MM.1S (cell line): Measurements from ENCODE around the gene HPS4.
A peak's percentile ranks its signal among the peaks of the same experiment; 100 is the strongest.

Experiments used
- DNase-seq: peaks from one replicate; pipeline ENCODE4 v3.0.0-alpha.2; 2015
- H2AFZ ChIP-seq: fragments of 300-600 bp; sonication (generic); 2 replicates; pipeline ENCODE4 v1.6.0; 2016; ENCODE audit warnings: antibody characterized with exemption, low read length
- H3F3A ChIP-seq: fragments of 300-600 bp; sonication (generic); 2 replicates; pipeline ENCODE4 v1.6.1; 2016; ENCODE audit warnings: mild to moderate bottlenecking, antibody characterized with exemption, low read length, moderate library complexity, mixed read lengths; ENCODE audit not compliant: insufficient read depth
- H3K27ac ChIP-seq: fragments of 300-600 bp; sonication (generic); 2 replicates; pipeline ENCODE4 v1.5.1; 2016; ENCODE audit warnings: mild to moderate bottlenecking, low read length
- H3K27me3 ChIP-seq: fragments of 300-600 bp; sonication (generic); replicated peaks from 2 replicates; pipeline ENCODE4 v1.6.0; 2016; ENCODE audit warnings: low read length; ENCODE audit not compliant: insufficient read depth
- H3K36me3 ChIP-seq: fragments of 300-600 bp; sonication (generic); replicated peaks from 2 replicates; pipeline ENCODE4 v1.6.1; 2016; ENCODE audit warnings: mild to moderate bottlenecking, low read length, mixed read lengths; ENCODE audit not compliant: insufficient read depth
- H3K4me1 ChIP-seq: fragments of 300-600 bp; sonication (generic); 2 replicates; pipeline ENCODE4 v1.6.1; 2016; ENCODE audit warnings: low read length, mixed read lengths
- H3K4me2 ChIP-seq: fragments of 300-600 bp; sonication (generic); 2 replicates; pipeline ENCODE4 v1.6.0; 2016; ENCODE audit warnings: low read depth, low read length
- H3K4me3 ChIP-seq: fragments of 300-600 bp; sonication (generic); 2 replicates; pipeline ENCODE4 v1.5.1; 2016; ENCODE audit warnings: low read length, mixed read lengths
- H3K79me2 ChIP-seq: fragments of 300-600 bp; sonication (generic); 2 replicates; pipeline ENCODE4 v1.6.1; 2016; ENCODE audit warnings: mixed run types, low read length, mixed read lengths
- H3K9ac ChIP-seq: fragments of 300-600 bp; sonication (generic); 2 replicates; pipeline ENCODE4 v1.6.1; 2016; ENCODE audit warnings: low read length, mixed read lengths
- H3K9me2 ChIP-seq: fragments of 300-600 bp; sonication (generic); replicated peaks from 2 replicates; pipeline ENCODE4 v1.6.1; 2016; ENCODE audit warnings: mild to moderate bottlenecking, low read length, mixed read lengths; ENCODE audit not compliant: insufficient read depth
- H3K9me3 ChIP-seq: fragments of 300-600 bp; sonication (generic); replicated peaks from 2 replicates; pipeline ENCODE4 v1.6.1; 2016; ENCODE audit warnings: mild to moderate bottlenecking, low read length, mixed read lengths; ENCODE audit not compliant: insufficient read depth
- H4K20me1 ChIP-seq: fragments of 300-600 bp; sonication (generic); 2 replicates; pipeline ENCODE4 v1.6.1; 2016; ENCODE audit warnings: mild to moderate bottlenecking, low read length, moderate library complexity, mixed read lengths; ENCODE audit not compliant: insufficient read depth
- CTCF ChIP-seq: fragments of 300-600 bp; sonication (generic); IDR thresholded peaks from 2 replicates; pipeline ENCODE4 v1.5.1; 2016; ENCODE audit warnings: antibody characterized with exemption, low read length, mixed read lengths
- EZH2 ChIP-seq: fragments of 300-600 bp; sonication (generic); optimal IDR thresholded peaks from 2 replicates; pipeline ENCODE3; 2017; ENCODE audit warnings: low read depth, mild to moderate bottlenecking, antibody characterized with exemption, low read length, mixed read lengths
- EZH2phosphoT487 ChIP-seq: fragments of 300-600 bp; sonication (generic); IDR thresholded peaks from 2 replicates; pipeline ENCODE4 v1.6.1; 2018; ENCODE audit warnings: antibody characterized with exemption, low read length

HPS4 gene

GRCh38 chr22:26527574-26528465 lies 44.2 kb upstream of the HPS4 start:
- TF ChIP-seq CTCF (no peak), EZH2 (no peak), EZH2phosphoT487 (no peak)
- Histone ChIP-seq H3K4me1 (peaks cover 19% of the 10 kb centered on the region), H3K9ac (no peak overlapping the region), H3K9me3 (no peaks in the 10 kb centered on the region), H3K79me2 (peaks cover 29% of the 10 kb centered on the region), H3K4me2 (peak overlapping the region; percentile 9; the same call in 1 of the 2 replicates), H3K4me3 (no peak overlapping the region), H2AFZ (no peak overlapping the region), H3K9me2 (no peaks in the 10 kb centered on the region), H3F3A (peaks cover 30% of the 10 kb centered on the region), H3K36me3 (peaks cover 39% of the 10 kb centered on the region), H4K20me1 (no peaks in the 10 kb centered on the region), H3K27me3 (no peaks in the 10 kb centered on the region), H3K27ac (peak overlapping the region; percentile 13; the same call in 1 of the 2 replicates)
- DNase-seq, result no peak

GRCh38 chr22:26527167-26527566 lies 43.6 kb upstream of the HPS4 start:
- H3K36me3 ChIP-seq, result peaks cover 39% of the 10 kb centered on the region
- H3K4me2 ChIP-seq, result peak overlapping the region; percentile 9; the same call in 1 of the 2 replicates
- H3K79me2 ChIP-seq, result peaks cover 28% of the 10 kb centered on the region
- no peak overlapping the region for H3K4me3 ChIP-seq
- no peak for DNase-seq
- no peak overlapping the region for H2AFZ ChIP-seq
- H3K27me3 ChIP-seq, result no peaks in the 10 kb centered on the region
- H3K9me2 ChIP-seq, result no peaks in the 10 kb centered on the region
- peaks cover 31% of the 10 kb centered on the region for H3F3A ChIP-seq
- H4K20me1 ChIP-seq, result no peaks in the 10 kb centered on the region
- TF ChIP-seq CTCF, result no peak
- no peak for TF ChIP-seq EZH2phosphoT487
- TF ChIP-seq EZH2, result no peak
- peak overlapping the region; percentile 13; the same call in 1 of the 2 replicates for H3K27ac ChIP-seq
- no peak overlapping the region for H3K9ac ChIP-seq
- H3K9me3 ChIP-seq, result no peaks in the 10 kb centered on the region
- peaks cover 14% of the 10 kb centered on the region for H3K4me1 ChIP-seq

- no peak for DNase-seq
- Histone ChIP-seq H3K4me3 (no peak overlapping the region), H3K27me3 (no peaks in the 10 kb centered on the region), H2AFZ (no peak overlapping the region), H3K9me3 (no peaks in the 10 kb centered on the region), H3K9me2 (no peaks in the 10 kb centered on the region), H3K36me3 (peaks cover 33% of the 10 kb centered on the region), H3K79me2 (peaks cover 17% of the 10 kb centered on the region), H3F3A (peaks cover 32% of the 10 kb centered on the region), H3K27ac (no peak overlapping the region), H3K4me2 (no peak overlapping the region), H4K20me1 (no peaks in the 10 kb centered on the region), H3K4me1 (peaks cover 14% of the 10 kb centered on the region), H3K9ac (no peak overlapping the region)
- TF ChIP-seq EZH2, result no peak
- TF ChIP-seq CTCF, result no peak
- no peak for TF ChIP-seq EZH2phosphoT487
Measured at GRCh38 chr22:26525946-26526564, 42.5 kb upstream of the HPS4 start.
